ENCODE measurements around the gene CEBPE. TPM values are rescaled to one million over a fixed set of nuclear protein-coding genes. Genes with fewer than 3 reads are reported as not detected.

The CEBPE gene
- total and polyA plus RNA-seq, 8 donors = 0.14 to 1.0 (median 0.23) TPM; not detected in 2

DNA sequence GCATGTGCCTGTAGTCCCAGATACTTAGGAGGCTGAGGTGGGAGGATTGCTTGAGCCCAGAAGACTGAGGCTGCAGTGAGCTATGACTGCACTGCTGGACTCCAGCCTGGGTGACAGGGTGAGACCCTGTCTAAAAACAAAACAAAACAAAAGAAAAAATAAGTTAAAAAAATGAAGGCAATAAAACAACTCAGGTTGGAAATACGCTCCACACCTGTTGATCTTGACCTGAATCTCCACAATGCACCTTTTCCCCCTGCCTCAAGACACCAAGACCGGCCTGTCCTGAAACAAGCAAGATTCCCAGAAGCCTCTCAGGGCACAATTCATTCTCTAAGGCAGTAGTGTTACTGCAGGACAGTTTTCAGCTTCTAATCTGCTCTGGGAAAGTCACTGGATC lies 20.8 kb upstream of the CEBPE start:
- Histone ChIP-seq H3K36me3 (peaks cover 0 to 20% of the 10 kb centered on the region in 2 donors), H3K27me3 (no peaks in the 10 kb centered on the region), H3K4me3 (no peak overlapping the region), H3K27ac (no peak overlapping the region), H3K9me3 (no peaks in the 10 kb centered on the region), H3K4me1 (peaks cover 0 to 10% of the 10 kb centered on the region in 2 donors)
- no peak for TF ChIP-seq CTCF (IDR thresholded peaks at IDR 0.05)
- intact Hi-C loops (cut with DNase I) = no loop called here
- no peak for DNase-seq
- no peak for ATAC-seq

GRCh38 chr14:23137813-23138535 lies 18.9 kb upstream of the CEBPE start:
- DNase-seq = no peak
- H3K27ac ChIP-seq = no peak overlapping the region
- no peak for ATAC-seq

GRCh38 chr14:23137192-23137812 lies 18.2 kb upstream of the CEBPE start:
- peak; percentile 55 for ATAC-seq
- Histone ChIP-seq H3K27me3 (no peaks in the 10 kb centered on the region), H3K36me3 (peaks cover 0 to 24% of the 10 kb centered on the region in 2 donors), H3K9me3 (no peaks in the 10 kb centered on the region), H3K4me1 (peaks cover 0 to 7% of the 10 kb centered on the region in 2 donors), H3K4me3 (no peak overlapping the region), H3K27ac (no peak overlapping the region)
- intact Hi-C loops (cut with DNase I) = no loop called here
- no peak for TF ChIP-seq CTCF (IDR thresholded peaks at IDR 0.05)
- DNase-seq = no peak

More at GRCh38 chr14:23137813-23138535, 18.9 kb upstream of the CEBPE start:
- Histone ChIP-seq H3K36me3 (peaks cover 0 to 20% of the 10 kb centered on the region in 2 donors), H3K27me3 (no peaks in the 10 kb centered on the region), H3K9me3 (no peaks in the 10 kb centered on the region), H3K4me3 (no peak overlapping the region), H3K4me1 (peaks cover 0 to 10% of the 10 kb centered on the region in 2 donors)
- intact Hi-C loops (cut with DNase I) = no loop called here
- no peak for TF ChIP-seq CTCF (IDR thresholded peaks at IDR 0.05)

- H3K9me3 ChIP-seq = no peaks in the 10 kb centered on the region
- intact Hi-C loops (cut with DNase I) = no loop called here
- peaks cover 0 to under 1% of the 10 kb centered on the region in 2 donors for H3K4me1 ChIP-seq
- no peaks in the 10 kb centered on the region for H3K27me3 ChIP-seq
- peaks cover 0 to 27% of the 10 kb centered on the region in 2 donors for H3K36me3 ChIP-seq
- ATAC-seq (no peak), DNase-seq (no peak)
- no peak overlapping the region for H3K4me3 ChIP-seq
- no peak overlapping the region for H3K27ac ChIP-seq
- no peak for TF ChIP-seq CTCF (IDR thresholded peaks at IDR 0.05)
Measured at GRCh38 chr14:23136566-23137133, 17.6 kb upstream of the CEBPE start.

DNA sequence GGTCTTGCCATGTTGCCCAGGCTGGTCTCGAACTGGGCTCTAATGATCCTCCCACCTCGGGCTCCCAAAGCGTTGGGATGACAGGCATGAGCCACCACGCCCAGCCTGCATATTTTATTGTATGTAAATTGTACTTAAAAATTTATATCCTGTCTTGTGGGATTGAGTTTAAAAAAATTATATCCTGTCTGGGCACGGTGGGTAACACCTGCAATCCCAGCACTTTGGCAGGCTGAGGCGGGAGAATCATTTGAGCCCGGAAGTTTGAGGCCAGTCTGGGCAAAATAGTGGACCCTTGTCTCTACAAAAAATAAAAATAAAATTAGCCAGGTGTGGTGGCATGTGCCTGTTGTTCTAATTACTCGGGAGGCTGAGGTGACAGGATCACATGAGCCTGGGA lies 13.9 kb upstream of the CEBPE start:
- Histone ChIP-seq H3K4me1 (peaks cover 0 to 10% of the 10 kb centered on the region in 2 donors), H3K27ac (no peak overlapping the region), H3K4me3 (no peak overlapping the region), H3K36me3 (peaks cover 0 to 19% of the 10 kb centered on the region in 2 donors), H3K27me3 (no peaks in the 10 kb centered on the region), H3K9me3 (no peaks in the 10 kb centered on the region)
- no peak for TF ChIP-seq CTCF (IDR thresholded peaks at IDR 0.05)
- no peak for ATAC-seq
- intact Hi-C loops (cut with DNase I) = no loop called here
- DNase-seq = no peak
